HG02852 (cell line): ENCODE results near the gene SLC16A2.
"Not testable (repeated sequence)": the region's sequence is repeated elsewhere in the genome, so short reads cannot be mapped to it uniquely, and the experiment has no call there.

Source experiments
- ATAC-seq: cut with Tn5 transposase; IDR thresholded peaks from one replicate; pipeline ENCODE4 v1.9.1; 2021; ENCODE audit warnings: mild to moderate bottlenecking, moderate library complexity; ENCODE audit not compliant: unreplicated experiment

SLC16A2 gene

DNA sequence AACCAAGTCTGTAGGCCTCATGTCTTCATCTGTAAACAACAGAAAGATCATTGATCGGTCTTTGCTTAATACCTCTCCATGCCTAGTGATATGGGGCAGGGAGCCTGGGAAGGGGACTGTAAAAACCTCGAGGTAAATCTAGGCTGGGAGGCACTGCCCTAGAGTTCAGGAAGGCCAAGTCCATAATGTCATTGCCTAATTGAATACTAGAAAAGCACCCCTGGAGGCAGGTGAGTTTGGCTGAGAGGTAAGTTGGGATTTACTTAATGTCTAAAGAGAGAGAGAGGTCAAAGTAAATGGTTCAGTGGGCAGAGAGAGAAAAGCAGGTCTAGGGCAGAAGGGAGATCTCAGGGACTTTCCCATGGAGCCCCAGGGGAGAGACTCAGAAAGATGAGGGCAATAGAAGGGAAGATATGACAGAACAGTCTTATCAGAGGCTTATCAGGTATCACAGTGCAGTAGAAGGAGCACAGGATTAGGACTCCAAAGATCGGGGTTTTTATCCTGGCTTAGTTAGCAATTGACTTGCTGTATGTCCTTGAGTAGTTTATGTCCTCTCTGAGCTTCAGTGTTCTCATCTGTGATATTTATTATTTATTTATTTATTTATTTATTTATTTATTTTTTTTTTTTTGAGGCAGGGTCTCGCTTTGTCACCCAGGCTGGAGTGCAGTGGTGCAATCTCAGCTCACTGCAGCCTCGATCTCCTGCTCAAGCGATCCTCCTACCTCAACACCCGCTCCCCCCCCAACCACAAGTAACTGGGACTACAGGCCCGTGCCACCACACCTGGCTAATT, 85.2 kb downstream of the SLC16A2 start:
- peak; percentile 86 for ATAC-seq

GRCh38 chrX:74507191-74507590, 85.9 kb downstream of the SLC16A2 start:
- no peak for ATAC-seq

- peak; percentile 9 for ATAC-seq
These were observed 88.7 kb downstream of the SLC16A2 start for GRCh38 chrX:74509989-74510388.

- peak; percentile 58 for ATAC-seq
These were observed 89.1 kb downstream of the SLC16A2 start for GRCh38 chrX:74510401-74510800.

- ATAC-seq = no peak
These were observed 90.4 kb downstream of the SLC16A2 start for GRCh38 chrX:74511704-74512103.

GRCh38 chrX:74514384-74514783, 93.1 kb downstream of the SLC16A2 start:
- ATAC-seq = no peak

GRCh38 chrX:74515356-74515755, 94.1 kb downstream of the SLC16A2 start:
- no peak for ATAC-seq

GRCh38 chrX:74516013-74516412, 94.7 kb downstream of the SLC16A2 start:
- ATAC-seq = not testable (repeated sequence)

DNA sequence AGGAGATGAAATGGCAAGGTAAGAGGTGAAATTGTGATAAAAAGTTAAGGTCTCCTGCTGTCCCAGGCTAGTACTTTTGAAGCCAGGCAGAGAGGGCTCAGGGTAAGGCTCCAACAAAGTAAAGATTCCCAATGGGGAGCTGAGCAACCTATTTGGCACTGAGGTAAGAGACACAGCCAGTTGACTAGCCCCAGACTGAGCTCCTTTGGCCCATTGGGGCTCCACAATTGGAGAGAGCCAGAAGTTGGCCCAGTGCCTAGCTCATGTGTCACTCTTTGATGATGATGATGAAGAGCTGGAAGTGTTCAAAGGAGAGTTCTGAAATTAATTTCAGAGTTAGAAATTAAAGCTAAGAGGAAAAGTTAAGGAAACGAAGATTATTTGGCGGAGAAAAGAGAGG, 98.6 kb downstream of the SLC16A2 start:
- no peak for ATAC-seq

GRCh38 chrX:74520291-74520690, 99.0 kb downstream of the SLC16A2 start:
- ATAC-seq = no peak

- ATAC-seq = no peak
These were observed 99.6 kb downstream of the SLC16A2 start for GRCh38 chrX:74520896-74521295.

- no peak for ATAC-seq
These were observed 100.9 kb downstream of the SLC16A2 start for GRCh38 chrX:74521961-74522751.

- no peak for ATAC-seq
These were observed 101.9 kb downstream of the SLC16A2 start for GRCh38 chrX:74523224-74523623.

- ATAC-seq = no peak
These were observed 102.8 kb downstream of the SLC16A2 start for GRCh38 chrX:74523870-74524735.

DNA sequence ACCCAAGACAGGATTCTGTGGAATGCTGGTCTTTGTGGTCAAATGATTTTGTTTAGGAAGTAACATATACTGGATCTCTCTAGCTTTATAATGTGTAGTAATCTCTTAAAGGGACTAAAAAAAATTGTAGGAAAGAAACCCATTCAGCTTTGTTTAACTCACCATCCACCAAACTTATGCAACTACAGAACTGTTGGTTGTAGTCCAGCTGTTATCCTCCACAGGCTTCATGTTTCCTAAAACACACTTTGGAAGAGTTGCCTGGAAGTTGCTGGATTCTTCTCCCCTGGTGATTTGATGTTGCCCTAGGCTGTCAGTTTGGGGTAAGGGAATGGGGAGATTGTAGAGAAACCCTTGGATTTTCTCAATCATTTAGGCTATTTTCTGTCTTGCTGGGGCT, 103.8 kb downstream of the SLC16A2 start:
- no peak for ATAC-seq

- no peak for ATAC-seq
These were observed 105.5 kb downstream of the SLC16A2 start for GRCh38 chrX:74526764-74527163.

- no peak for ATAC-seq
These were observed 106.1 kb downstream of the SLC16A2 start for GRCh38 chrX:74527350-74527749.

- no peak for ATAC-seq
These were observed 108.0 kb downstream of the SLC16A2 start for GRCh38 chrX:74529311-74529710.

DNA sequence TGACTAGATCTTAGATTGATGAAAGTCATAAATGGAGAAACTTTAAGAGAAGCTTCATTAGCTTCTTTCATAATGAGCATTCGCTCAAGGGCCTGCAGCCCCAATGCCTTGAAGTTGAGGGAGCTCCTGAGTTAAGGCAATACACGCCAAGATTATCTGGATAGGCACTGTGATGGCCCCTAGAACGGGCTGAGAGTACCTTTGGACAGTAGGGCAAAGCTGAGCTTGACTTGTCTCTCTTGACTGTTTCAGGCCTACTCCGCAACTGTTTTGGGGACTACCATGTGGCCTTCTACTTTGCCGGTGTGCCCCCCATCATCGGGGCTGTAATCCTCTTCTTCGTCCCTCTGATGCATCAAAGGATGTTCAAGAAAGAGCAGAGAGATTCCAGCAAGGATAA, 109.8 kb downstream of the SLC16A2 start:
- ATAC-seq = no peak

GRCh38 chrX:74534569-74535038, 113.3 kb downstream of the SLC16A2 start:
- ATAC-seq = peak; percentile 47

- no peak for ATAC-seq
These were observed 113.8 kb downstream of the SLC16A2 start for GRCh38 chrX:74535086-74535407.
